Progenitor cell of endocrine pancreas (in vitro differentiated cells): ENCODE measurements around the gene SLCO1B3. TPM values are rescaled to one million over a fixed set of nuclear protein-coding genes. Genes with fewer than 3 reads are reported as not detected.

Experiments used
- DNase-seq: peaks from one replicate; pipeline ENCODE4 v3.0.0; 2021; ENCODE audit warnings: low spot score; ENCODE audit not compliant: unreplicated experiment
- H3K27ac Mint-ChIP-seq: 2 replicates; pipeline ENCODE4 v1.8.0; 2021; ENCODE audit warnings: mild to moderate bottlenecking, moderate library complexity, mixed read lengths
- H3K27me3 Mint-ChIP-seq: 2 replicates; pipeline ENCODE4 v1.8.0; 2021; ENCODE audit warnings: mixed read lengths
- H3K36me3 Mint-ChIP-seq: 2 replicates; pipeline ENCODE4 v1.8.0; 2022; ENCODE audit warnings: mixed read lengths; ENCODE audit not compliant: insufficient read depth
- H3K4me1 Mint-ChIP-seq: 2 replicates; pipeline ENCODE4 v1.8.0; 2021; ENCODE audit warnings: low read depth, mixed read lengths
- H3K4me3 Mint-ChIP-seq: 2 replicates; pipeline ENCODE4 v1.8.0; 2021; ENCODE audit warnings: low read depth, mild to moderate bottlenecking, moderate library complexity, mixed read lengths
- H3K9me3 Mint-ChIP-seq: 2 replicates; pipeline ENCODE4 v1.8.0; 2021; ENCODE audit warnings: low read depth, mixed read lengths
- CTCF ChIP-seq: fragments of 200-600 bp; sonication (generic); IDR thresholded peaks from one replicate; pipeline ENCODE4 v1.5.0; 2021; ENCODE audit warnings: antibody characterized with exemption, mild to moderate bottlenecking; ENCODE audit not compliant: unreplicated experiment
- total RNA-seq: library from RNA; stranded (reverse); gene quantifications from 2 replicates; pipeline ENCODE4 v1.2.1, GENCODE V29; 2021

The SLCO1B3 gene
- total RNA-seq, 1 donor from 2014 or later: not detected

DNA sequence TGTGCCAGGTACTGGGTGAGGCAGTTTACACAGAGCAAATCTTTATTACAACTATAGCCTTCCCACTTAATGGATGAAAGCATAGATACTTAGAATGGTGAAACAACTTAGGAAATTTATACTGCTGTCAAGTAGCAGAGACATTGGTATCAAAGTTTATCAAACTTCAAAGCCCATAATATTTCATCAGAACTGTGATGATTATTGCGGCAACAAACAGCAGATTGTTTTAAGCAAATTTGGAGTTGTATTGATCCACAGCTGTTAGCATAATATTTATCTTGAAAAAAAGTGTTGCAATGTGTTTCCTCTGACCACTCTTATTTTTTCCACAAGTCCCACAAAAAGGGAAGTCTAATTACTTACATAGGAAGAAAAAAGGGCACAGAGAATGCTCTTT lies 2.0 kb upstream of the SLCO1B3 start:
- no peaks in the 10 kb centered on the region for H3K36me3 Mint-ChIP-seq

GRCh38 chr12:20815574-20815973 lies 5.1 kb downstream of the SLCO1B3 start:
- H3K36me3 Mint-ChIP-seq: no peaks in the 10 kb centered on the region
- H3K9me3 Mint-ChIP-seq: peaks cover 23% of the 10 kb centered on the region
- no peak for DNase-seq
- H3K4me1 Mint-ChIP-seq: peaks cover 6% of the 10 kb centered on the region
- H3K27me3 Mint-ChIP-seq: no peaks in the 10 kb centered on the region
- H3K4me3 Mint-ChIP-seq: no peak overlapping the region
- H3K27ac Mint-ChIP-seq: no peak overlapping the region
- TF ChIP-seq CTCF: no peak

More for the DNA sequence above, 2.0 kb upstream of the SLCO1B3 start:
- H3K9me3 Mint-ChIP-seq: peaks cover 8% of the 10 kb centered on the region
- H3K4me3 Mint-ChIP-seq: no peak overlapping the region
- no peak for TF ChIP-seq CTCF
- no peak overlapping the region for H3K27ac Mint-ChIP-seq
- DNase-seq: no peak
- no peaks in the 10 kb centered on the region for H3K27me3 Mint-ChIP-seq
- peaks cover 13% of the 10 kb centered on the region for H3K4me1 Mint-ChIP-seq

DNA sequence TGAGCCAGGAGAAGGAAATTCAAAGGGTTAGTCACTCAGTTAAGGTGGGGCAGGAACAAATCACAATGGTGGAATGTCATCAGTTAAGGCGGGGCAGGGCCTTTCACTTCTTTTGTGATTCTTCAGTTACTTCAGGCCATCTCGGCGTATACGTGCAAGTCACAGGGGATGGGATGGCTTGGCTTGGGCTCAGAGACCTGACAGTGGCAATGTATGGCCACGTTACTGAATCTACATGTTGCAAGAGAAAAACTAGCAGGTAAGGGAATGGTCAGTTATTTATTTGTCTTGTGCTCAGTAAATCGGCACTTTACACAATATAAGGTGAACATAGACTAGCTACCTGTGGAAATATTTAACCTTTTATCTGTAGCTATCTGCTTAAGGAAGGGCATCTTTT lies 11.9 kb downstream of the SLCO1B3 start:
- Mint-ChIP-seq H3K4me3 (no peak overlapping the region), H3K9me3 (peaks cover 38% of the 10 kb centered on the region), H3K27me3 (no peaks in the 10 kb centered on the region), H3K4me1 (no peaks in the 10 kb centered on the region), H3K27ac (no peak overlapping the region), H3K36me3 (peaks cover 2% of the 10 kb centered on the region)
- TF ChIP-seq CTCF: no peak
- DNase-seq: no peak

DNA sequence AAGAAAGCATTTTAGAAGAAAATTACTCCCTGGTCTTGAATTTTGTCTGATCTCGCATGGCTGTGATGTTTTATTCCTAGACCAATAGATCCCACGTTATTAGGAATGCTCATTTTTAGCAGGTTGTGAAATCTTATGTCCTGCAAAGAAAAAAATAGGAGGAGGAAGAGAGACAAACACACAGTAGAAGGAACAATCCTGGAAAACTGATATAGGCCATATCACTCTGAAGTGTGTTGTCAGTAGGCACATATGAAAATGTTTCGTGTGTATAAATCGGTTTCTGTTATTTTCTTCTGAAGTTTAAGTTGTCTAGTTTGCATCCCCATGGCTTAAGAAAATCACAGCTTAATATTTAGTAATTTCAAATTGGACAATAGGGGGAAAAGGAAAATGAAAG lies 12.4 kb downstream of the SLCO1B3 start:
- H3K27me3 Mint-ChIP-seq: no peaks in the 10 kb centered on the region
- peaks cover 36% of the 10 kb centered on the region for H3K9me3 Mint-ChIP-seq
- TF ChIP-seq CTCF: no peak
- H3K4me3 Mint-ChIP-seq: no peak overlapping the region
- DNase-seq: no peak
- no peaks in the 10 kb centered on the region for H3K4me1 Mint-ChIP-seq
- H3K36me3 Mint-ChIP-seq: peaks cover 2% of the 10 kb centered on the region
- H3K27ac Mint-ChIP-seq: no peak overlapping the region

DNA sequence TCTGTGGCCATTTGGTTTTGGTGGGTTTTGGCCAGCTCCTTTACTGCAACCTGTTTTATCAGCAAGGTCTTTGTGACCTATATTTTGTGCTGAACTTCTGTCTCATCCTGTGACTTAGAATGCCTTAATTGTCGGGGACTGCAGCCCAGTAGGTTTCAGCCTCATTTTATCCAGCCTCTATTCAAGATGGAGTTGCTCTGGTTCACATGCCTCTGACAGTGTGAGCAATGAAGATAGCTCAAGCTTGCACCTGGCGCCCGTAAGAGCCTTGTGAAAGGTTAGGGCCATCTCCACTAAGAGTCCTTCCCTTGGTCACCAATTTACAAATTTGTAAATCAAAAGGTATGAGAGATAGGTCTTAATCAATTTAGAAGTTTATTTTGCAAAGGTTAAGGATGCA lies 19.4 kb downstream of the SLCO1B3 start:
- no peaks in the 10 kb centered on the region for H3K9me3 Mint-ChIP-seq
- no peak overlapping the region for H3K27ac Mint-ChIP-seq
- no peak for TF ChIP-seq CTCF
- peaks cover 14% of the 10 kb centered on the region for H3K4me1 Mint-ChIP-seq
- no peaks in the 10 kb centered on the region for H3K36me3 Mint-ChIP-seq
- no peak overlapping the region for H3K4me3 Mint-ChIP-seq
- H3K27me3 Mint-ChIP-seq: no peaks in the 10 kb centered on the region
- DNase-seq: no peak
